ENCODE data around the gene MYL10. TPM values are rescaled to one million over a fixed set of nuclear protein-coding genes. Genes with fewer than 3 reads are reported as not detected.

The MYL10 gene
- total and polyA plus RNA-seq, 2 experiments from 2014 or later = 0.23 to 1.2 TPM

- no peaks in the 10 kb centered on the region for H3K9me2 ChIP-seq (replicated peaks; ENCODE audit: insufficient read depth)
- no peaks in the 10 kb centered on the region for H3K36me3 ChIP-seq (replicated peaks; ENCODE audit: insufficient read depth, low read depth)
- H3K27ac ChIP-seq = peak overlapping the region; percentile 70
- H3K4me1 ChIP-seq (ENCODE audit: insufficient read depth) = peaks cover 28% of the 10 kb centered on the region
- no peak for DNase-seq (ENCODE audit: low spot score)
- no peaks in the 10 kb centered on the region for H3K27me3 ChIP-seq
- TF ChIP-seq EZH2 (IDR thresholded peaks at IDR 0.05; ENCODE audit: borderline replicate concordance) (no peak), EZH2phosphoT487 (IDR thresholded peaks at IDR 0.05; ENCODE audit: low read depth, severe bottlenecking, unreplicated experiment) (no peak)
- TF ChIP-seq, protein P1, sequence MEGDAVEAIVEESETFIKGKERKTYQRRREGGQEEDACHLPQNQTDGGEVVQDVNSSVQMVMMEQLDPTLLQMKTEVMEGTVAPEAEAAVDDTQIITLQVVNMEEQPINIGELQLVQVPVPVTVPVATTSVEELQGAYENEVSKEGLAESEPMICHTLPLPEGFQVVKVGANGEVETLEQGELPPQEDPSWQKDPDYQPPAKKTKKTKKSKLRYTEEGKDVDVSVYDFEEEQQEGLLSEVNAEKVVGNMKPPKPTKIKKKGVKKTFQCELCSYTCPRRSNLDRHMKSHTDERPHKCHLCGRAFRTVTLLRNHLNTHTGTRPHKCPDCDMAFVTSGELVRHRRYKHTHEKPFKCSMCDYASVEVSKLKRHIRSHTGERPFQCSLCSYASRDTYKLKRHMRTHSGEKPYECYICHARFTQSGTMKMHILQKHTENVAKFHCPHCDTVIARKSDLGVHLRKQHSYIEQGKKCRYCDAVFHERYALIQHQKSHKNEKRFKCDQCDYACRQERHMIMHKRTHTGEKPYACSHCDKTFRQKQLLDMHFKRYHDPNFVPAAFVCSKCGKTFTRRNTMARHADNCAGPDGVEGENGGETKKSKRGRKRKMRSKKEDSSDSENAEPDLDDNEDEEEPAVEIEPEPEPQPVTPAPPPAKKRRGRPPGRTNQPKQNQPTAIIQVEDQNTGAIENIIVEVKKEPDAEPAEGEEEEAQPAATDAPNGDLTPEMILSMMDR (IDR thresholded peaks at IDR 0.05; ENCODE audit: poor library complexity) = no peak
- 79% methylated on average over 6 of the region's 6 CpGs for WGBS (ENCODE audit: low lambda C conversion rate, missing lambda C conversion rate)
- H3K4me3 ChIP-seq = no peak overlapping the region
- no peaks in the 10 kb centered on the region for H4K20me1 ChIP-seq (ENCODE audit: insufficient read depth, poor library complexity, severe bottlenecking)
- H3K4me2 ChIP-seq = no peak overlapping the region
- no peak overlapping the region for H2AFZ ChIP-seq
- H3K79me2 ChIP-seq = no peaks in the 10 kb centered on the region
- H3K9me3 ChIP-seq (ENCODE audit: low read depth) = no peaks in the 10 kb centered on the region
These were observed 574 bp downstream of the MYL10 start for GRCh38 chr7:101628522-101628921.

DNA sequence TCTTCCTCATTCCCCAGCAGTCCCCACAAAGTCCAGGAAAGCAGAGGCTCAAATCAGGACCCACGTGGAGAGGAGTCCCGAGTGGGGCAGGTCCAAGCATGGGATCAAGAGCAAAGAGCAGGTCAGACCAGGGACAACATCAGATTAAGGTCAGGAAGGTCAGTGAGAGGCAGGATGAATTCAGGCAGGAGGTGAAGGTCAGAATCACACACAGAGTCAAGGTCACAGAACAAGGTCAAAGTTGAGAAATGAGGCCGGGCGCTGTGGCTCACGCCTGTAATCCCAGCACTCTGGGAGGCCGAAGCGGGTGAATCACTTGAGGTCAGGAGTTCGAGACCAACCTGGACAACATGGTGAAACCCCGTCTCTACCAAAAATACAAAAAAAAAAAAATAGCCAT is 2.3 kb downstream of the MYL10 start:
- H3K27ac ChIP-seq = no peak overlapping the region

DNA sequence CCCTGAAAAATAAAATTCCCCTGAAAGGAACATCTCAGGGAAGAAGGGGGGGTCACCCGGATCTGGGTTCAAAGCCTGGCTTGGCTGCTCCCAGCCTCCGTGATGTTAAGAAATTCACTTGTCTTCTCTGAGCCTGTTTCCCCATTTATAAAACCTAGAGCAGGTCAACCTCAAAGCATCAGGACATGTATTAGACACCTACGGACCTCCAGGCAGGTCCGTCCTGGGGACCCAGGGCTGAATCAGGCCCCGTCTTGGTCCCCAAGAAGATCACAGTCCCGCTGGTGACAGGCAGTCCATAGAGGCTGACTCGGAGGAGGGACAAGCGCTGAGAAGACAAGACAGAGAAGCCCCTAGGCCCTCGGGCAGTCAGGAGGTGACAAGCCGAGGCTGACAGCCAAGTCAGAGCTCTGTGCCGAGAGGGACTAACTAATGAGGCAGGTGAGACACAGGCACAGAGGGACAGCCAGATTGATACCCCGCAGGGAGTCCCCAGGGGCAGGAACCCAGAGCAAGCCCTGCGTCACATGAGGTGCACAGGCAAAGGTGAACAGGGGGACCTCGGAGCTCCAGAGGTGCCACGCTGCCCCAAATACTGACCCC is 2.9 kb downstream of the MYL10 start:
- no peaks in the 10 kb centered on the region for H3K9me2 ChIP-seq (replicated peaks; ENCODE audit: insufficient read depth)
- peak overlapping the region; percentile 23 for H3K4me2 ChIP-seq
- H3K27ac ChIP-seq = peak overlapping the region; percentile 63
- no peaks in the 10 kb centered on the region for H3K36me3 ChIP-seq (replicated peaks; ENCODE audit: insufficient read depth, low read depth)
- H3K79me2 ChIP-seq = no peaks in the 10 kb centered on the region
- H3K4me3 ChIP-seq = no peak overlapping the region
- peaks cover 26% of the 10 kb centered on the region for H3K4me1 ChIP-seq (ENCODE audit: insufficient read depth)
- WGBS (ENCODE audit: low lambda C conversion rate, missing lambda C conversion rate) = 54% methylated on average over 15 of the region's 15 CpGs
- H3K9me3 ChIP-seq (ENCODE audit: low read depth) = no peaks in the 10 kb centered on the region
- H3K27me3 ChIP-seq = no peaks in the 10 kb centered on the region
- H4K20me1 ChIP-seq (ENCODE audit: insufficient read depth, poor library complexity, severe bottlenecking) = no peaks in the 10 kb centered on the region
- TF ChIP-seq, protein P1 (IDR thresholded peaks at IDR 0.05; ENCODE audit: poor library complexity) = no peak
- TF ChIP-seq EZH2phosphoT487 (IDR thresholded peaks at IDR 0.05; ENCODE audit: low read depth, severe bottlenecking, unreplicated experiment) (no peak), EZH2 (IDR thresholded peaks at IDR 0.05; ENCODE audit: borderline replicate concordance) (no peak)
- peak; percentile 7 for DNase-seq (ENCODE audit: low spot score)
- no peak overlapping the region for H2AFZ ChIP-seq

More for the DNA sequence above, 2.3 kb downstream of the MYL10 start:
- Histone ChIP-seq H3K36me3 (replicated peaks; ENCODE audit: insufficient read depth, low read depth) (no peaks in the 10 kb centered on the region), H3K9me2 (replicated peaks; ENCODE audit: insufficient read depth) (no peaks in the 10 kb centered on the region), H3K4me3 (no peak overlapping the region), H2AFZ (no peak overlapping the region), H3K9me3 (ENCODE audit: low read depth) (no peaks in the 10 kb centered on the region), H3K79me2 (no peaks in the 10 kb centered on the region), H3K27me3 (no peaks in the 10 kb centered on the region), H3K4me1 (ENCODE audit: insufficient read depth) (peaks cover 28% of the 10 kb centered on the region), H4K20me1 (ENCODE audit: insufficient read depth, poor library complexity, severe bottlenecking) (no peaks in the 10 kb centered on the region), H3K4me2 (no peak overlapping the region)
- DNase-seq (ENCODE audit: low spot score) = no peak
- TF ChIP-seq EZH2phosphoT487 (IDR thresholded peaks at IDR 0.05; ENCODE audit: low read depth, severe bottlenecking, unreplicated experiment) (no peak), EZH2 (IDR thresholded peaks at IDR 0.05; ENCODE audit: borderline replicate concordance) (no peak)
- TF ChIP-seq, protein P1 (IDR thresholded peaks at IDR 0.05; ENCODE audit: poor library complexity) = no peak
- WGBS (ENCODE audit: low lambda C conversion rate, missing lambda C conversion rate) = 75% methylated on average over 9 of the region's 9 CpGs
